ACHN (cell line): ENCODE measurements around the gene ODC1.
"Not testable (repeated sequence)": the region's sequence is repeated elsewhere in the genome, so short reads cannot be mapped to it uniquely, and the experiment has no call there.

Experiments used
- DNase-seq: peaks from one replicate; pipeline ENCODE4 v3.0.0-alpha.2; 2015
- in situ Hi-C: cut with HindIII; loops from 2 replicates; pipeline ENCODE4 v1.10.0; 2017; ENCODE audit warnings: low sequenced_read_pairs, low pct_ligation_motif_present, low pct_unique_long_range_greater_than_20kb

ODC1 gene

GRCh38 chr2:10462178-10463083, 14.3 kb upstream of the ODC1 start:
- in situ Hi-C loops: no loop called here
- no peak for DNase-seq

GRCh38 chr2:10460366-10460796, 12.3 kb upstream of the ODC1 start:
- in situ Hi-C loops: no loop called here
- DNase-seq: no peak

DNA sequence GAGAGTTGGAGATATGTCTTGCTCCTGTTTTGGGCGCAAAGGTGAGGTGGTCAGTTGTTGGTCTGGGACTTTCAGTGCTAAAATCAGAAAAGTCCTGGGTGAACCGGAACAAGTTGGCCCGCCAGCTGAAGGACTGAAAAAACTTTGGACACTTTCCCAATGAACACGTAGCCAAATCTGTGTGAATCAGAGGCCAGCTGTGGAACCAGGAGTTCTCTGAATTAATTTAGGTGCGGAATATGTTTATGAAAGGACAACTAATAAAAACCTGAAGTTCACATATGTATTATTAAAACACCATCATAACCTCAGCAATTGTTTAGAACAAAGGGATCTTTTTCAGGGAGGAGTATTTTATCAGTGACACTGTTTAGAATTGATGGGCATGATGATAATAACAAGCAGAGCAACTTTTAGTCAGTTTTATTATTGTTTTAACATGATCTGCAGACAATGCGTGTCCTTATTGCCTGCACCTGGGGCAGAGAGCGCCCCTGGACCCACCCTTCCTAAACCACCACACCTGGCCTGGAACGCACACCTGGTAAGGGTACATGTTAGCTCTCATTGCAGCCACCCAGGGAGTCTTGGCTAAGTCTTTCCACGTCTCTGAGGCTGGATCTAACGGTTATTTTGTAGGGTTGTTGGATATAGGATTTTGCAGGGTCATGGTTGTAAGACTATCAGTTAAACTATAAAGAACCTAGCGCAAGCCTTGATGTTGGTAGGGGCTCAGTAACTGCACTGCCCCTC, 9.9 kb upstream of the ODC1 start:
- in situ Hi-C loops: no loop called here
- DNase-seq: no peak

DNA sequence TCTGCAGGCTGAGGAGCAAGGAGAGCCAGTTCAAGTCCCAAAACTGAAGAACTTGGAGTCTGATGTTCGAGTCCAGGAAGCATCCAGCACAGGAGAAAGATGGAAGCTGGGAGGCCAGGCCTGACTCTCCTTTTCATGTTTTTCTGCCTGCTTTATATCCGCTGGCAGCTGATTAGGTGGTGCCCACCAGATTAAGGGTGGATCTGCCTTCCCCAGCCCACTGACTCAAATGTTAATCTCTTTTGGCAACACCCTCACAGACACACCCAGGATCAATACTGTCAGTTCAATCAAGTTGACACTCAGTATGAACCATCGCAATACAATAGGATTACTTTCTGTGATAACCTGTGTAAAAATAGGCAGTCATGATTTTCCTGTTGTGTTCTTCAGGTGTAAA, 9.1 kb upstream of the ODC1 start:
- in situ Hi-C loops, DNase-seq: not testable (repeated sequence)

DNA sequence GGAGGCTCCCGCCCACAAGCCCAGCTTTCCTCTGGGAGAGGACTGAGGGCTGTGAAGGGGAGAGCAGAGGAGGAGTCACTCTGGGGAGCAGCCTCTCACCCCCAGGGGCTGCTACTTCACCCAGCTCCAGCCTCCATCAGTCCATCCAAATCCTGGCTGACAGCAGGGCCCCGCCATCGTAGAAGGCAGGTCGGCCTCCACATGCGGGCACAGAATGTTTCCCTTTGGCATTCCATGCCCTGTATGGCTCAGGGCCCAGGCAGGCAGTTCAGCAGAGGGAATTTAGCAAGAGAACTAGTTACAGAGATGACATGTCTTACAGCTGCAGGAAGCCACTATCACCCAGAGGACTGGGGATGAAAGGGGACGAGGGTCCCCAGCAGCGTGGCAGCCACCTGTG, 6.4 kb upstream of the ODC1 start:
- in situ Hi-C loops: no loop called here
- DNase-seq: no peak

DNA sequence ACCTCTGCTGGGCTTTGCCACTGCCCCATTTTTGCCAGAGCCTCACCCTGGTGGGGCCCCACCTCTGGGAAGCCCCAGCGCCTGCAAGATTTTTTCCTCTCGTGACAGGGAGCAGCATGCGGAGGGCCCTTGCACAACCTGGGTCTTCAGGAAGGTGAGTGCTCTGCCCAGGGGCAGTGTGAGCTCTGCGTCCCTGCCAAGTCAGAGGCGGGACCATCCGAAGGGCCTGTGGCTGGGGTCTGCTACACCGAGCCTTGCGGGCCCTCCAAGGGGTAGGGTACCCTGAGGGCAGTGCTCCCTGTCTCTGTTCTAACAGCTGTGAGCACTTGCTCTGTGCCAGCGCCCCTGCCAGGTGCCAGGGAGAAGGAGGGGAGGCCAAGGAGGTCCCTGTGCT, 5.8 kb upstream of the ODC1 start:
- in situ Hi-C loops: no loop called here
- DNase-seq: no peak

DNA sequence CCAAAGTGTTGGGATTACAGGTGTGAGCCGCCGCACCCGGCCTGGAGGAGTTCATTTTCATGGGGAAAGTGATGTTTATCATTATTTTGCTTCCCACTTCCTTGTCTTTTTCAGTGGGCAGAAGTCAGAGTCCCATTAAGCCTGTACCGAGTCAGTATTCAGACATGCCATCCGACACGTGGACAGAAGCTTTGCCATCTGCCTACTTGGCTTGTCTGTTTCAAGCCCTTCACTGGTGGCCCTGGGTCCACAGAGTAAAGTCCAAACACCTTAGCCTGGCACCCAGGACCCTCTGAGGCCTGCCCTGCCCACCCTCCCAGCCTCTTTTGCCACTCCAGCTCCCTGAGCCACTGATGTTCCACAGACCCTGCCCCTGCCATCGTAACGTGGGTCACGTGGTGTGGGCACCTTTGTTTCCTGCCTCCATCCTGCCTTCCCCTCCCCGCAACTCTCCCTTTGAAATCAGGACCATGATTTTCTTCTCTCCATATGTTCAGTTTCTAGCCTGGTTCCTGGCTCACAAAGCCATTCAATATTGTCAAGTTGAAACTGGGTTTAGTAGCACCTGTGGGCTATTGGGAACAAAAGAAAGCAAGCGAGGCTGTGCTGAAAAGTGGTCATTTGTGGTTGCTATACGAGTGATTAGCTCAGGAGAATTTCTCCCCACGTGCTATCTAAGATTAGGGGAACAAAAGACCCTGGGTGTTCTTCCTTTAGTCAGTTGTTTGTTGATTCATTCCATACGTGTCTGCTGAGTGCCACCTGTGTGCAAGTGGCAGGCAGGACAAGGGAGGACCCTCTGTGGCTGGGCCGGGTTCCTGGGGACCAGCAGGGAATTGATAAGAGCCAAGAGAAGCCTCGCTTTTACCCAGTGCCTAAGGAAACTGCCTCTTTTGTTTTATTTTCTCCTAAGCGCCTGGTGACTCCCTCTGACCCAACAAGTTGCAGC, 5.1 kb upstream of the ODC1 start:
- in situ Hi-C loops: no loop called here

DNA sequence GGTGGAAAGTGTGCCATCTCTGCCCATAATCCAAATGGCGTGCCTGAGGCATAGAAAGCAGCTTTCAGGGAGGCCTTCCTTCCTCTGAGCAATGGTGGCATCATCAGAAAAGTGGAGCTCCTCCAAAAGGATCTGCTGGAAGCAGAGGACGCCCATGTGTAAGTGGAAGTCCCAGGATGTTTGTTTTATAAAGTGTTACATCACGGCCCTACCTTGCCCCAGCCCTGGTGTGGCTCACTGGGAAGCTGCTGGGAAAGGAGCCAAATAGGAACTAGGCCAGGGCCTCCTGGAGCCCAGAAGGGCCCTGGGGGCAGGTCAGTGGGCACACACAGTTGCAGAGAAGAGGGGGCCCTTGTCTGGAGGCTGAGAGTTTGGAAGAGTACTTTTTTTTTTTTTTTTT, 4.2 kb upstream of the ODC1 start:
- in situ Hi-C loops: no loop called here
- peak; percentile 41 for DNase-seq

More for the DNA sequence above, 5.1 kb upstream of the ODC1 start:
- no peak for DNase-seq

GRCh38 chr2:10451819-10452218, 3.7 kb upstream of the ODC1 start:
- in situ Hi-C loops: no loop called here

GRCh38 chr2:10449838-10450691, 1.9 kb upstream of the ODC1 start:
- peak; percentile 37 for DNase-seq
- in situ Hi-C loops: loop anchor here (10.0 to 25.0 kb wide), 2 partner anchors 215 to 338 kb away; partner anchors contain the start of gene RRM2

More at GRCh38 chr2:10451819-10452218, 3.7 kb upstream of the ODC1 start:
- DNase-seq: no peak

DNA sequence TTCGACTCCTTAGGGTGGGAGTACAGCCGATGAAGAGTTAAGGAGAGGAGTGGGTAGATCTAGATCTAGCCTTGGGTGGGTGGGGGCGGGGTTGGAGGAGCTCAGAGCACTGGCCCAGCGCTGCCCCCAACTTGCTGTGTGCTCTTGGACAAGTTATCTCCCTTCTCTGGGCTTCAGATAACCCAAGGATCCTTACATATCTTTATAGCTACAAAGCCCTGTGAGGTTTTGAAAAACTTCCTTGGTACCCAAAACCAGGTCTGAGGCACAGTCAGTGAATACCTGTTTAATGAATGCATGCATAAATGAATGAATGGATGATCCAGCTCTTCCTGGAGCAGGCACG, 1.3 kb upstream of the ODC1 start:
- in situ Hi-C loops: loop anchor here (10.0 to 25.0 kb wide), 2 partner anchors 215 to 337 kb away; partner anchors contain the start of gene RRM2
- no peak for DNase-seq

GRCh38 chr2:10448576-10449485, 704 bp upstream of the ODC1 start:
- in situ Hi-C loops: loop anchor here (10.0 to 25.0 kb wide), 2 partner anchors 216 to 337 kb away; partner anchors contain the start of gene RRM2
- peak; percentile 92 for DNase-seq

- in situ Hi-C loops: loop anchor here (10.0 to 25.0 kb wide), 2 partner anchors 217 to 335 kb away; partner anchors contain the start of gene RRM2
- peak; percentile 52 for DNase-seq
Measured at GRCh38 chr2:10447300-10447894, 730 bp downstream of the ODC1 start.

DNA sequence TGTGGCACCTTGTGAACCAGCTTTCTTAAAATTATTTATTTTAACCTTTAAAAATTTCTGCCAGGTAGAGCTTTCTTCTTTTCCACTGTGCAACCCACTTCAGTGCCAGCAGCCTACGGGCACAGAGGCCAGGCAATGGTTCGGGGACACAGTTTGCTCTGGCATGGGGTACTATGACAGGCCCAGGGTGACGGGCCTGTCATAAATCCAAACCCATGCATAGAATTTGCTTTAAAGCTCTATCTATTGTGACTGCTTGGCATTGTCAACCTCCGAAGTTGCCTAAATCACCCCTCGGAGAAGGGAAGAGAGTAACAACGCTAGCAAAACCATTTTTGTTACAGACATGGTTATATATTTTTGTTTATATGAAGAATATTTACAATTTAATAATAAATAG, 1.5 kb downstream of the ODC1 start:
- in situ Hi-C loops: loop anchor here (10.0 to 25.0 kb wide), 2 partner anchors 218 to 334 kb away; partner anchors contain the start of gene RRM2
- DNase-seq: no peak

GRCh38 chr2:10444463-10444862, 3.7 kb downstream of the ODC1 start:
- in situ Hi-C loops: loop anchor here (10.0 to 25.0 kb wide), 2 partner anchors 220 to 332 kb away; partner anchors contain the start of gene RRM2
- DNase-seq: no peak
